Measurements from ENCODE around the gene NAGA. TPM values are rescaled to one million over a fixed set of nuclear protein-coding genes. Genes with fewer than 3 reads are reported as not detected.

NAGA gene
- total RNA-seq, 1 donor from 2014 or later = 26.0 TPM

GRCh38 chr22:42065438-42066125 is 5.0 kb downstream of the NAGA start:
- Mint-ChIP-seq H3K9me3 (ENCODE audit: unreplicated experiment) (no peaks in the 10 kb centered on the region), H3K36me3 (ENCODE audit: low read depth, unreplicated experiment) (peaks cover 20% of the 10 kb centered on the region), H3K4me3 (ENCODE audit: unreplicated experiment) (peak overlapping the region; percentile 30), H3K4me1 (ENCODE audit: unreplicated experiment) (peaks cover 5% of the 10 kb centered on the region), H3K27ac (ENCODE audit: unreplicated experiment) (peak overlapping the region; percentile 20), H3K27me3 (ENCODE audit: unreplicated experiment) (no peaks in the 10 kb centered on the region)
- TF ChIP-seq CTCF (IDR thresholded peaks at IDR 0.05; ENCODE audit: unreplicated experiment) = no peak
- no peak for DNase-seq (ENCODE audit: low spot score)

- peaks cover 5% of the 10 kb centered on the region for H3K4me1 Mint-ChIP-seq (ENCODE audit: unreplicated experiment)
- peaks cover 24% of the 10 kb centered on the region for H3K36me3 Mint-ChIP-seq (ENCODE audit: low read depth, unreplicated experiment)
- H3K9me3 Mint-ChIP-seq (ENCODE audit: unreplicated experiment) = no peaks in the 10 kb centered on the region
- H3K27me3 Mint-ChIP-seq (ENCODE audit: unreplicated experiment) = no peaks in the 10 kb centered on the region
- no peak overlapping the region for H3K27ac Mint-ChIP-seq (ENCODE audit: unreplicated experiment)
- no peak for TF ChIP-seq CTCF (IDR thresholded peaks at IDR 0.05; ENCODE audit: unreplicated experiment)
- no peak overlapping the region for H3K4me3 Mint-ChIP-seq (ENCODE audit: unreplicated experiment)
- no peak for DNase-seq (ENCODE audit: low spot score)
Measured at GRCh38 chr22:42064629-42065028, 6.0 kb downstream of the NAGA start.

- Mint-ChIP-seq H3K9me3 (ENCODE audit: unreplicated experiment) (no peaks in the 10 kb centered on the region), H3K4me3 (ENCODE audit: unreplicated experiment) (no peak overlapping the region), H3K36me3 (ENCODE audit: low read depth, unreplicated experiment) (peaks cover 36% of the 10 kb centered on the region), H3K27me3 (ENCODE audit: unreplicated experiment) (no peaks in the 10 kb centered on the region), H3K27ac (ENCODE audit: unreplicated experiment) (no peak overlapping the region), H3K4me1 (ENCODE audit: unreplicated experiment) (peaks cover 5% of the 10 kb centered on the region)
- TF ChIP-seq CTCF (IDR thresholded peaks at IDR 0.05; ENCODE audit: unreplicated experiment) = no peak
- DNase-seq (ENCODE audit: low spot score) = no peak
Measured at GRCh38 chr22:42062506-42063170, 8.0 kb downstream of the NAGA start.

- Mint-ChIP-seq H3K27ac (ENCODE audit: unreplicated experiment) (no peak overlapping the region), H3K4me3 (ENCODE audit: unreplicated experiment) (no peak overlapping the region), H3K4me1 (ENCODE audit: unreplicated experiment) (peaks cover 5% of the 10 kb centered on the region), H3K36me3 (ENCODE audit: low read depth, unreplicated experiment) (peaks cover 29% of the 10 kb centered on the region), H3K27me3 (ENCODE audit: unreplicated experiment) (no peaks in the 10 kb centered on the region), H3K9me3 (ENCODE audit: unreplicated experiment) (no peaks in the 10 kb centered on the region)
- no peak for DNase-seq (ENCODE audit: low spot score)
- TF ChIP-seq CTCF (IDR thresholded peaks at IDR 0.05; ENCODE audit: unreplicated experiment) = no peak
Measured at GRCh38 chr22:42061041-42061440, 9.6 kb downstream of the NAGA start.

GRCh38 chr22:42060489-42060888 is 10.1 kb downstream of the NAGA start:
- peaks cover 26% of the 10 kb centered on the region for H3K36me3 Mint-ChIP-seq (ENCODE audit: low read depth, unreplicated experiment)
- no peak for DNase-seq (ENCODE audit: low spot score)
- H3K27ac Mint-ChIP-seq (ENCODE audit: unreplicated experiment) = no peak overlapping the region

More at GRCh38 chr22:42060489-42060888, 10.1 kb downstream of the NAGA start:
- Mint-ChIP-seq H3K9me3 (ENCODE audit: unreplicated experiment) (no peaks in the 10 kb centered on the region), H3K4me1 (ENCODE audit: unreplicated experiment) (peaks cover 5% of the 10 kb centered on the region), H3K27me3 (ENCODE audit: unreplicated experiment) (no peaks in the 10 kb centered on the region), H3K4me3 (ENCODE audit: unreplicated experiment) (no peak overlapping the region)
- no peak for TF ChIP-seq CTCF (IDR thresholded peaks at IDR 0.05; ENCODE audit: unreplicated experiment)
